ENCODE data around the gene MYRF.

The MYRF gene

GRCh38 chr11:61776561-61777075 is 24.2 kb downstream of the MYRF start:
- DNase-seq (ENCODE audit: low read depth in 3 of 3) = peak in 2 of 3 experiments; percentile 22 to 41

DNA sequence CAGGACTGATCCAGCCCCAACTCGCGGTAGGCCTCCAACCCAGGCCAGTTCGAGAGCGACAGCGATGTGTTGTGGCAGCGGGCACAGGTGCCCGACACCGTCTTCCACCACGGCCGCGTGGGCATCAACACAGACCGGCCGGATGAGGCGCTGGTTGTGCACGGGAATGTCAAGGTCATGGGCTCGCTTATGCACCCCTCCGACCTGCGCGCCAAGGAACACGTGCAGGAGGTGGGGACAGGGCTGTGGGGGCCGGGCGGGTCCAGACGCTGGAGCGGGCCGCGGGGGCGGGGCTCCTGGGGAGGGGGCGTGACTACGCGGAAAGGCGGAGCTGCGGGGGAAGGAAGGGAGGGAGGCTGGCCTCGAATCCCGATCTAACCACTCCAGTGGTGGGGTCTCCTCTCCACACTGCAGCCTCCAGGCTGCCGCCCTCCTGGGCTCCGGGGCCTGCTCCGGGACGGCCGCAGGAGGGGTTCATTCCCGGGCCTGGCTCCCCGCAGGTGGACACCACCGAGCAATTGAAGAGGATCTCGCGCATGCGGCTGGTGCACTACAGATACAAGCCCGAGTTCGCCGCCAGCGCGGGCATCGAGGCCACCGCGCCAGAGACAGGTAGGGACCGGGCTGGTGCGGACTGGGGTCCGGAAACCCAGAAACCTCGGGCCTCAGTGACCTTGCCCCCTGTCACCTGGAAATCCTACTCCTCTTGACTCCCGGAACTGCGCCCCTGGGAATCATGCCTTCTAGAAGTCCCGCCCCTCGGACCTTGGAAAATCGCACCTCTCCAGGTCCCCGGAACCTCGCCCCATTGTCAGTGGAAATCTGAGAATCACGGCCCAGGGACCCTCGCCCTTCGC is 25.0 kb downstream of the MYRF start:
- DNase-seq (ENCODE audit: low read depth in 3 of 3) = peak; percentile 44 to 53 (median 49)

GRCh38 chr11:61778357-61778886 is 26.0 kb downstream of the MYRF start:
- DNase-seq (ENCODE audit: low read depth in 3 of 3) = no peak

GRCh38 chr11:61778920-61779650 is 26.6 kb downstream of the MYRF start:
- DNase-seq (ENCODE audit: low read depth in 3 of 3) = no peak

DNA sequence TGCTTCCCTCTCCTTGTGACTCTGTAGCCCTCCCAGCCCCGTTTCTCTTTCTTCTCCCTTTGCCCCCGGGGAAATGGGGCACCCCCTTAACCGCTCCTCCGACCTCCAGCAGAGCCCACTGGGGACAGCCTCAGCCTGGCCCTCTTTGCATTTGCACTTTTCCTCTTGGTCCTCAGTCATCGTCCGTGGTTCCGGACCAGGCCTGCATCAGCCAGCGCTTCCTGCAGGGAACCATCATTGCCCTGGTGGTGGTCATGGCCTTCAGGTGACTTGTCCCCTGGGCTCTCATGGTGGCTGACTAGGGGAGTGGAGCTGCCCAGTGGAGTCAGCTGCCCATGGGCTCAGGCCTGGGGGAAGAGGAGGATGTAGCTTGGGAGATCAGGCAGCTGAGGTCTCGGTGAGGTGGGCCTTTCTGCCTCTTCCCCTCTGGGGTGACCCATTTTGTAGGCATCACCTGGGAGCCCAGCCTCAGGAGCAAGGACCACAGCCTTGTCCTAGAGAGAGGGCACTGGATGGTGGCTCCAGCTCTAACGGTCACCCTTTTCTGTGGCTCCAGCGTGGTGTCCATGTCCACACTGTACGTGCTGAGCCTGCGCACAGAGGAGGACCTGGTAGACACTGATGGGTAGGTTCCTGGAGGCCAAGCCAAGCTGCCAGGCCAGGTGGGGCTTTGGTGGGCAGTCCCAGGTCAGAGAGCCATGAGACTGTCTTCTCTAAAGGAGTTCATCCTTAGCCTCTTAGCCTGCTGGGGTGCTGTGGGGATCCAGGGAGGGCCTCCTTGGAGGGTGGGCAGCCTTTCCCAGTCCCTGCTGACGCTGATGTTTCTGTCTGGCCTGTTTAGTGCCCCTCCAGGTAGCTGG is 27.5 kb downstream of the MYRF start:
- DNase-seq (ENCODE audit: low read depth in 3 of 3) = no peak

DNA sequence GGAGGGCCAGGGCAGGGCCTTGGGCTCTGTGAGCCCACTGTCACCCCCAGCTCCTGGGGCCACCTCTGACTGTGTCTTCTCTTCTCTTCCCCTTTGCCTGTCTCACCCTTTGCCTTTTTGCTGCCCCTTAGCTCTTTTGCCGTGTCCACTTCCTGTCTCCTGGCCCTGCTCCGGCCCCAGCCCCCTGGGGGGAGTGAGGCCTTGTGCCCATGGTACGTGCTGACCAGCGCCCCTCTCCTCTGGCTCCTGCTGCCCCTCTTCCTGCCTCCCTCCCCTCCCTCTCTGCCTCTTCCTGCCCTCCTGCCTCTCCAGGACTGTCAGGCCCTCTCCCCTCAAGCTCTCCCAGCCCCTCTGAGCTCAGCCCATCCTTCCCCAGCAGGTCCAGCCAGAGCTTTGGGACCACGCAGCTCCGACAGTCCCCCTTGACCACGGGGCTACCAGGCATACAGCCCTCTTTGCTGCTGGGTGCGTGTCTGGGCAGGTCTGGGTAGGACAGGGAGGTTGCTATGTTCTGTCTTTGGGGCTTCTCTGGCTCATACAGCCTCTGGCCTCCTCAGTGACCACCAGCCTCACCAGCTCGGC is 28.2 kb downstream of the MYRF start:
- no peak for DNase-seq (ENCODE audit: low read depth in 3 of 3)

DNA sequence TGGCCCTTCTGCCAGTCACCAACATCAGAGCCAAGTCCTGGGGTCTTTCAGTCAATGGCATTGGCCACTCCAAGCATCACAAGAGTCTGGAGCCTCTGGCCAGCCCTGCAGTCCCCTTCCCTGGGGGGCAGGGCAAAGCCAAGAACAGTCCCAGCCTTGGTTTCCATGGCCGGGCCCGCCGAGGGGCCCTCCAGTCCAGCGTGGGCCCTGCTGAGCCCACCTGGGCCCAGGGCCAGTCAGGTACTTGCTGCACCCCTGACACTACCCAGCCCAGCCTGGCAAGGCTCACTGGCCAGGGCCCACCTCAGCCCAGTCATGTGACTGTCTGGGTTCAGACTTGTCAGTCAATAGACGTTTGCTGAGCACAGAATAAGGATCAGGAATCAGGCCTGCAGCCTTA is 29.1 kb downstream of the MYRF start:
- DNase-seq (ENCODE audit: low read depth in 3 of 3) = no peak

DNA sequence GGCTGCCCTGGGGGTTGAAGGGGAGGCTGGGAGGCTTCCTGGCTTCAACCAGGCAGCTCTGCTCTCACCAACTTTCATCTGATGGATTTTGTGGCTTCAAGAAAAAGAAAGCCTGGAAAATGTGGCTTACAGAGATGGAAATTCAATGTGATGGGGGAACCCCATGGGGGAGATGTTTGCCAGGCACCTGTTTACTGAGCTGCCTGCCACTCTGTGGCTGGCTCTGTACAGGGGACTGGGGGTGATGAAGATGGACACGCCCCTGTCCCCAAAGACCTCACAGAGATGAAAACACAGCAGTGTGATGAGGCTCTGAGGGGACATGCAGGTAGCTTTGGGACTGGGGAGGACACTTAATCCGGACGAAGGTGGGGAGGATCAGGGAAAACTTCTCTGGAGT is 29.9 kb downstream of the MYRF start:
- DNase-seq (ENCODE audit: low read depth in 3 of 3) = no peak

DNA sequence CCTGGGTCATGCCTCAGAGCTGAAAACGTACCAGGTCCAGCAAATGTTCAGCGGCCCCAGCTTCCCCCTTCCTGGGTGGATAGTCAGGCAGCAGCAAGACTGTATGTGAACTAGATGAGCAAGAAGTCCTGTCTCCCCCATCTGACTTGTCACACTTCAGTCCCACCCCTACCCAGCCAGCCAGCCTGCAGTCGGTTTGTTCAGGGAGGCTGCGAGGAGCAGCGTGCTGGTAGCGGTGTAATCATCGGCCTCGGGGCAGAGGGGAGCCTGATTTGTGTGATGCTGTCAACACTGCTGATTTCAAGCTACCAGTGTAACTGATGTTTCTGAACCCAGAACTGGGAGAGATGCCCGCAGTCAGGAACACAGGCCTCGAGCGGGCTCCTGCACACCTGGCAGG is 30.4 kb downstream of the MYRF start:
- no peak for DNase-seq (ENCODE audit: low read depth in 3 of 3)

DNA sequence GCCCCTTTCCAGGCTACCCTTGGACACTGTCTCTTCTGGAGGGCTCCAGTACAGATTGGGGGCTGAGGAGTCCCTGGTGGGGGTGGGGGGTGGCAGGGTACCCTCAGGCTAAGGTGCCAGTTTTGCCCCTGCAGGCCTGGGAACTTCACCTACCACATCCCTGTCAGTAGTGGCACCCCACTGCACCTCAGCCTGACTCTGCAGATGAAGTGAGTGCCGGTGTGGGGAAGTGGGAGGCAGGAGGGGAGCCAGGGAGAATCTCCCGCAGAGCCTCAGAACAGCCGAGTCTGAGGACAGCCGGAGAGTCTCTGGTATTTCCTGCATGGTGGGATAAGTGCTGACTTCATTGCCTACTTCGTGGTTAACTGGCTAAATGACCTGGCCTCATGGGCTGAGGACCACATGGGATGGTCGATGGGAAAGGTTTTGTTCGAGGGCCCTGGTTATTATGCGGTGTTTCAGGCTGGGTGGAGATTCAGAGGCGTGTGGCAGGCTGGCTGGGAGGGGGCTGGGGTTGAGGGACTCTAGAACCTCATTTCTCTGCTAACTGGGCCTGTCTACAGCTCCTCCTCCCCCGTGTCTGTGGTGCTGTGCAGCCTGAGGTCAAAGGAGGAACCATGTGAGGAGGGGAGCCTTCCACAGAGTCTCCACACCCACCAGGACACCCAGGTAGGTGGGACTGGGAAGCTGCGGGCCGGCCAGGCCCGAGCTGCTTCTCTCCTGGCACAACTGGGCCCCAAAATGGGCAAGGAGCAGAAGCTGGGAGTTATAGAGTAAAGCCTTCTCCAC is 31.5 kb downstream of the MYRF start:
- DNase-seq (ENCODE audit: low read depth in 3 of 3) = no peak

DNA sequence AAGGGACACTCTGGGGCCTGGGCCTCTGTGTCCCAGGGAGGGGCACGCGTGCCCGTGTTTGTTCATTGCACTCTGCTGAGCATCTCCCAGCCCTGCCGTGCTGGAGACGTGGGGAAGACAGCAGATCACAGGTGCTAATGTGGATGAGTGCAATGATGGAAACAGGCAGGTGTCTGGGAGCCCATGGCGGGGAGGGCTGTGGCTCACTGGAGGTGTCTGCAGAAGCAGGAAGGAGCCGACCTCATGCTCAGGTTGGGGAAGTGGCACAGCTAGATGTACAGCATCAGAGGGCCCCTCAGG is 32.0 kb downstream of the MYRF start:
- no peak for DNase-seq (ENCODE audit: low read depth in 3 of 3)

DNA sequence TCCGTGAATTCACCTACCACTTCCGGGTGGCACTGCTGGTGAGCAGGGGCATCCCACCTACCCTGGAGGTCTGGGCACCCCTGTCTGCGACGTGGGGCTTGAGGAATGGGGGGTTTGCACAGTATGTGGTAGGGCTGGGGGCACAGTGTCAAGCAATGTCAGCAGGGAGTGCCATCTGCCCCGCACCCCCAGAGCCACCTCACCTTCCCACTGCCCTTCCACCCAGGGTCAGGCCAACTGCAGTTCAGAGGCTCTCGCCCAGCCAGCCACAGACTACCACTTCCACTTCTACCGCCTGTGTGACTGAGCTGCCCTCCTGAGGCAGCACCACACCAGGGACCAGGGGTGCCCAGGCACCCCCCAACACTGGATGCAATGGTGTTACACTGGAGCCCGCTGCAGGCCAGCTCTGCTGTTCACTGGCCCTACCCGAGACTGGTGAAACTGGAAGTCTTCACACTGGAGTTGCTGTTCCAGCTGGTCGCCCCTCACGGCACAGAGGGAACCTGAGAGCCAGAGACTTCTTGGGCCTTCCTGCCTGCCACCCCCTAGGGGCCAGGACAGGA is 33.5 kb downstream of the MYRF start:
- DNase-seq (ENCODE audit: low read depth in 3 of 3) = no peak

- no peak for DNase-seq (ENCODE audit: low read depth in 3 of 3)
These were observed 35.6 kb downstream of the MYRF start for GRCh38 chr11:61787928-61788491.

DNA sequence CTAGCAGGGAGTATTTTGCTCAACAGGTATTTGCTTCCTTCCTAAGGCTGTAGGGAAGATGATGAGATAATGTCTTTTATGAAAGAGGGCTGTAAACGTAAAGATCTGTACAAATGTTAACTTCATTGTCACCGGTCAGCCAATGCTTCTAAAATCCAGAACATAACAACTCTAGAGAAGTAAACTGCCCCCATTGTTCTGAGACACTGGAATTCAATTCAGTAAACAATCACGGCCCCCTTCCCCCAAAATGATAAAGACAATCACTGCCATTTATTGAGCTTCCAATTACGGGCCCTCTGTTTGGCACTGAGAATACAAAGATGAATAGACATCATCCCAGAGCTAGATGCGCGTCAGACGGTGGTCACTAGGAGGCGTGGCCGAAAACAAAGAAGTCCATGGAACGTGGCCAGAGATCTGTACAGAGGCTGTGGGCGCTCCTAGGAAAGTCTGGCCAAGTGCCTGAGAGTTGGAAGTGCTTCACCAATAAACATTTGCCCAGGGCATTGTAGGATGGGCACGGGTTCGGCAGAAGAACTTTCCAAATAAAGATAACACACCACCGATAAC is 39.4 kb downstream of the MYRF start:
- no peak for DNase-seq (ENCODE audit: low read depth in 3 of 3)

DNA sequence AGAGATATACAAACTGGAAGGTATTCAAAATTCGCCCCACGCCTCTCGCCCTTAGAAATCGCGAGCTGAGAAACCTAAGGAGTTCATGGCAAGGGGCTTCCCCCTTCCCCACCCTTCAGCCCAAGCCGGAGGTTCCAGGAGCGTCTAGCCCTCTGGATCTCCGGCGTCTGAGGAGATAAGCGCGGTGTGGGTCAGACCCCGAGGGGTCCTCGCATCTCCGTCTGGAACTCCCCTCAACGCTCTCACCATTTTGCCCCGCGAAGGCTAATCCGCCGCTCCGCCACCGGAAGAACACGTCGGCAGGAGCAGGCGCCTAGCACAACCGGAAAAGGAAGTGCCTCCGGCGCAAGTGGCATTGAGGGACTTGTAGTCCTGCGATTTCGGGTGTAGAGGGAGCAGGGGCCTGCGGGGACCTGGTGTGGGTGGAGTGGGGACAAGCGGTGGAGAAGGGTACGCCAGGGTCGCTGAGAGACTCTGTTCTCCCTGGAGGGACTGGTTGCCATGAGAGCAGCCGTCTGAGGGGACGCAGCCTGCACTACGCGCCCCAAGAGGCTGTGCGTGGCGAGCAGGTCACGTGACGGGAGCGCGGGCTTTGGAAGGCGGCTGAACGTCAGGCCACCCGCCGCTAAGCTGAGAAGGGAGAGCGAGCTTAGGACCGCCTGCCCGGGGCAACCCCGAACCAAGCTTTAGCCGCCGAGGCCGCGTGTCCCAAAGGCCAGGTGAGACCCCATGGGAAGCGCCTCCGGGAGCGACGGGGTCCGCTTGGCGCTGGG is 40.1 kb downstream of the MYRF start, which contains the start of the genes FEN1 and TMEM258:
FEN1 (plus strand) TSS at position 602 of the 773 bp plus-strand sequence. CDS start 2,451 bp downstream, outside the sequence.
TMEM258 (minus strand) TSS at position 290 of the 773 bp plus-strand sequence; CDS start at position 249, 41 bp downstream.
- DNase-seq (ENCODE audit: low read depth in 3 of 3) = peak; percentile 68 to 75 (median 70)

GRCh38 chr11:61793083-61793828 is 40.8 kb downstream of the MYRF start:
- DNase-seq (ENCODE audit: low read depth in 3 of 3) = no peak

GRCh38 chr11:61793829-61794204 is 41.4 kb downstream of the MYRF start:
- no peak for DNase-seq (ENCODE audit: low read depth in 3 of 3)

GRCh38 chr11:61794579-61794978 is 42.1 kb downstream of the MYRF start:
- no peak for DNase-seq (ENCODE audit: low read depth in 3 of 3)
